ENCODE results near the gene TLK1. TPM values are rescaled to one million over a fixed set of nuclear protein-coding genes. Genes with fewer than 3 reads are reported as not detected.

TLK1 gene
- total and polyA plus RNA-seq, 2 donors (not counting 3 experiments of a cell fraction or from before 2014, with no cell fraction given), result 5.8 to 62.7 TPM

DNA sequence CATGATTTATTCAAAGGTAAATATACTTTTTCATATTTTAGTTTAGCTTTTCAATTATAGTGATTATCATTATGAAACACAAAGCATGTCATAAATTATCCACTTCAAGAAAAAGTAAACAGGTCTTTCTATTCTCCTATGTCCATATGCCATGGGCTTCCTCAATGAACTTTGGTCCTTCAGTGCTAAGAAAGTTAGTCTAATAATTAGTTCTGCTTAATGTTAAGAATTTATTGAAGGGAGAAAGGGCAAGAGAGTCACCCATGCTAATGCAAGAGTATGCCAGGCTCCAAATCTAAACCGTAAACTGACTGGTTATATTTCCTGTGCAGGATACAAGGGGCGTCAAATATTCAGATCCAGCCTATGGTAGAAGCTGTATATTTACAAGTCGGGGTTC lies 135.5 kb downstream of the TLK1 start:
- no peak overlapping the region for H2AFZ ChIP-seq (ENCODE audit: low read depth, low read length)
- POLR2A ChIA-PET, result no interaction called here
- H3K4me3 ChIP-seq (replicated peaks in 1 of 3; ENCODE audit: insufficient read depth in 1 of 3, low read depth in 1 of 3, low read length in 3 of 3), result no peak overlapping the region
- no peak overlapping the region for H3K4me2 ChIP-seq (ENCODE audit: insufficient read depth, low read length)
- no peak overlapping the region for H3K27ac ChIP-seq (ENCODE audit: insufficient read depth, low read depth, low read length)
- no peaks in the 10 kb centered on the region for H4K20me1 ChIP-seq (replicated peaks; ENCODE audit: control insufficient read depth, extremely low read depth, insufficient read depth, low read length)
- no peak for TF ChIP-seq MYC (IDR thresholded peaks at IDR 0.05; ENCODE audit: low read depth, low read length)
- no peak for TF ChIP-seq JUN (IDR thresholded peaks at IDR 0.05; ENCODE audit: borderline replicate concordance, insufficient read depth, insufficient read length, low read depth)
- TF ChIP-seq EZH2 (IDR thresholded peaks at IDR 0.05; ENCODE audit: borderline replicate concordance, low read depth, low read length, severe bottlenecking), result no peak
- TF ChIP-seq POLR2AphosphoS5 (IDR thresholded peaks at IDR 0.05; ENCODE audit: insufficient read depth, low read depth, low read length), result no peak
- TF ChIP-seq, protein P1, sequence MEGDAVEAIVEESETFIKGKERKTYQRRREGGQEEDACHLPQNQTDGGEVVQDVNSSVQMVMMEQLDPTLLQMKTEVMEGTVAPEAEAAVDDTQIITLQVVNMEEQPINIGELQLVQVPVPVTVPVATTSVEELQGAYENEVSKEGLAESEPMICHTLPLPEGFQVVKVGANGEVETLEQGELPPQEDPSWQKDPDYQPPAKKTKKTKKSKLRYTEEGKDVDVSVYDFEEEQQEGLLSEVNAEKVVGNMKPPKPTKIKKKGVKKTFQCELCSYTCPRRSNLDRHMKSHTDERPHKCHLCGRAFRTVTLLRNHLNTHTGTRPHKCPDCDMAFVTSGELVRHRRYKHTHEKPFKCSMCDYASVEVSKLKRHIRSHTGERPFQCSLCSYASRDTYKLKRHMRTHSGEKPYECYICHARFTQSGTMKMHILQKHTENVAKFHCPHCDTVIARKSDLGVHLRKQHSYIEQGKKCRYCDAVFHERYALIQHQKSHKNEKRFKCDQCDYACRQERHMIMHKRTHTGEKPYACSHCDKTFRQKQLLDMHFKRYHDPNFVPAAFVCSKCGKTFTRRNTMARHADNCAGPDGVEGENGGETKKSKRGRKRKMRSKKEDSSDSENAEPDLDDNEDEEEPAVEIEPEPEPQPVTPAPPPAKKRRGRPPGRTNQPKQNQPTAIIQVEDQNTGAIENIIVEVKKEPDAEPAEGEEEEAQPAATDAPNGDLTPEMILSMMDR (IDR thresholded peaks at IDR 0.05; ENCODE audit: extremely low read depth in 1 of 2, insufficient read depth in 1 of 2, low read depth in 1 of 2, low read length in 2 of 2), result no peak
- no peak for TF ChIP-seq GATA2 (IDR thresholded peaks at IDR 0.05; ENCODE audit: insufficient read depth, insufficient read length, low read depth, low read length)
- TF ChIP-seq, protein P2, sequence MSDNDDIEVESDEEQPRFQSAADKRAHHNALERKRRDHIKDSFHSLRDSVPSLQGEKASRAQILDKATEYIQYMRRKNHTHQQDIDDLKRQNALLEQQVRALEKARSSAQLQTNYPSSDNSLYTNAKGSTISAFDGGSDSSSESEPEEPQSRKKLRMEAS (IDR thresholded peaks at IDR 0.05; ENCODE audit: insufficient read depth, insufficient read length), result no peak
- TF ChIP-seq FOS (IDR thresholded peaks at IDR 0.05; ENCODE audit: borderline replicate concordance, insufficient read depth, low read length), result no peak
- no peak for TF ChIP-seq POLR2A (IDR thresholded peaks at IDR 0.05; ENCODE audit: low read depth, low read length)
- FAIRE-seq (no peak), DNase-seq (ENCODE audit: low read depth, low spot score) (no peak)
- H3K9me3 ChIP-seq (replicated peaks; ENCODE audit: control insufficient read depth, insufficient read depth, low read length), result no peaks in the 10 kb centered on the region
- peaks cover 2% of the 10 kb centered on the region for H3K9me1 ChIP-seq (replicated peaks; ENCODE audit: control insufficient read depth, extremely low read depth, insufficient read depth, low read length)
- H3K4me1 ChIP-seq (ENCODE audit: control insufficient read depth, extremely low read depth, insufficient read depth, low read length), result no peaks in the 10 kb centered on the region
- H3K79me2 ChIP-seq (ENCODE audit: control insufficient read depth, insufficient read depth, low read length), result no peaks in the 10 kb centered on the region
- H3K36me3 ChIP-seq (ENCODE audit: control insufficient read depth in 2 of 2, extremely low read depth in 1 of 2, insufficient read depth in 2 of 2, low read length in 2 of 2), result peaks cover 4 to 9% of the 10 kb centered on the region in 2 experiments
- dilution Hi-C loops (cut with MboI; ENCODE audit: extremely low pct_ligation_motif_present, low sequenced_read_pairs), result no loop called here
- BruUV-seq (replicated peaks), result no TSS peak
- H3K27me3 ChIP-seq (ENCODE audit: control insufficient read depth in 2 of 2, insufficient read depth in 2 of 2, low read length in 2 of 2), result no peaks in the 10 kb centered on the region
- intact Hi-C loops (cut with micrococcal nuclease), result no loop called here
- CTCF ChIA-PET, result no interaction called here
- H3K9ac ChIP-seq (replicated peaks; ENCODE audit: extremely low read depth, insufficient read depth, low read length), result no peak overlapping the region

All from endothelial cell of umbilical vein (primary cell).